SK-N-SH (cell line): ENCODE measurements around the gene EVL. TPM values are rescaled to one million over a fixed set of nuclear protein-coding genes. Genes with fewer than 3 reads are reported as not detected.

Experiments used
- CTCF ChIA-PET: fragments of 300-600, 350-600 bp; formaldehyde crosslinking; extraction: SDS; loops from one replicate; lab custom pipeline; 2021; lab: Yijun Ruan, JAX
- POLR2A ChIA-PET: fragments of 350-600 bp; sonication (Branson Sonifier 250); formaldehyde crosslinking; extraction: SDS; loops from one replicate; lab custom pipeline; 2020; ENCODE audit warnings: antibody characterized with exemption, inconsistent platforms; lab: Yijun Ruan, JAX
- DNase-seq: peaks from one replicate; pipeline ENCODE4 v3.0.0; 2012
- H2AFZ ChIP-seq: fragments of 200-600 bp; sonication (generic); 2 replicates; pipeline ENCODE4 v1.8.1; 2016; ENCODE audit warnings: antibody characterized with exemption, mild to moderate bottlenecking, low read depth
- H3F3A ChIP-seq: fragments of 200-600 bp; sonication (generic); replicated peaks from 2 replicates; pipeline ENCODE3; 2016; ENCODE audit warnings: antibody characterized with exemption, mild to moderate bottlenecking; ENCODE audit not compliant: insufficient read depth
- H3K27ac ChIP-seq, 2 experiments: fragments of 200-500 bp in 1 of 2; fragments of 200-600 bp in 1 of 2; sonication (Bioruptor generic) in 1 of 2; sonication (generic), shearing (Covaris generic) in 1 of 2; 2 replicates each; pipeline versions ENCODE4 v1.5.1 to v1.6.1; 2014 to 2016; ENCODE audit warnings: low read depth in 2 of 2, inconsistent platforms in 1 of 2, low read length in 1 of 2, mild to moderate bottlenecking in 1 of 2, mixed read lengths in 1 of 2
- H3K27me3 ChIP-seq: fragments of 200-600 bp; sonication (generic), shearing (Covaris generic); 2 replicates; pipeline ENCODE4 v1.6.1; 2016; ENCODE audit warnings: mixed run types; ENCODE audit not compliant: insufficient read depth
- H3K36me3 ChIP-seq, 2 experiments: fragments of 200-500 bp in 1 of 2; fragments of 200-600 bp in 1 of 2; sonication (Bioruptor generic) in 1 of 2; sonication (generic) in 1 of 2; replicated peaks in 1 of 2; 2 replicates each; pipeline versions ENCODE3 to v1.5.1; 2014 to 2016; ENCODE audit warnings: low read length in 1 of 2, mild to moderate bottlenecking in 1 of 2; ENCODE audit not compliant: insufficient read depth in 2 of 2, control insufficient read depth in 1 of 2
- H3K4me1 ChIP-seq, 2 experiments: fragments of 200-500 bp in 1 of 2; fragments of 200-600 bp in 1 of 2; sonication (Bioruptor generic) in 1 of 2; sonication (generic), shearing (Covaris generic) in 1 of 2; 2 replicates each; pipeline versions ENCODE4 v1.5.1 to v1.6.1; 2014 to 2016; ENCODE audit warnings: low read depth in 1 of 2, low read length in 1 of 2, mixed run types in 1 of 2; ENCODE audit not compliant: insufficient read depth in 2 of 2, control insufficient read depth in 1 of 2
- H3K4me2 ChIP-seq: fragments of 200-600 bp; sonication (generic), shearing (Covaris generic); 2 replicates; pipeline ENCODE4 v1.6.1; 2017; ENCODE audit warnings: mixed run types
- H3K4me3 ChIP-seq, 2 experiments: fragments of 200-500 bp in 1 of 2; fragments of 200-600 bp in 1 of 2; sonication (Bioruptor generic) in 1 of 2; sonication (generic), shearing (Covaris generic) in 1 of 2; 2 replicates each; pipeline versions ENCODE4 v1.5.1 to v1.8.1; 2014 to 2016; ENCODE audit warnings: low read depth in 2 of 2, inconsistent platforms in 1 of 2, low read length in 1 of 2, mild to moderate bottlenecking in 1 of 2, mixed read lengths in 1 of 2, moderate library complexity in 1 of 2
- H3K79me2 ChIP-seq: fragments of 200-600 bp; sonication (generic); 2 replicates; pipeline ENCODE4 v1.8.1; 2017; ENCODE audit warnings: mild to moderate bottlenecking; ENCODE audit not compliant: insufficient read depth
- H3K9ac ChIP-seq: fragments of 200-600 bp; sonication (generic); 2 replicates; pipeline ENCODE4 v1.6.1; 2017; ENCODE audit warnings: mixed run types
- H3K9me2 ChIP-seq: fragments of 200-600 bp; sonication (generic); 2 replicates; pipeline ENCODE4 v1.6.1; 2017; ENCODE audit warnings: mixed run types
- H3K9me3 ChIP-seq: fragments of 200-600 bp; sonication (generic); 2 replicates; pipeline ENCODE4 v1.6.1; 2017; ENCODE audit warnings: mixed run types, mild to moderate bottlenecking, moderate library complexity
- H4K20me1 ChIP-seq: fragments of 200-600 bp; sonication (generic); 2 replicates; pipeline ENCODE4 v1.6.1; 2017; ENCODE audit warnings: mild to moderate bottlenecking, mixed run types; ENCODE audit not compliant: insufficient read depth
- EP300 ChIP-seq, 2 experiments: IDR thresholded peaks; 2 replicates each; pipeline versions ENCODE4 v1.4.0 to v1.6.1; 2012; ENCODE audit warnings: borderline replicate concordance in 1 of 2, low read depth in 1 of 2, low read length in 1 of 2
- EZH2phosphoT487 ChIP-seq: fragments of 200-600 bp; sonication (generic); IDR thresholded peaks from 2 replicates; pipeline ENCODE4 v1.6.1; 2017; ENCODE audit warnings: low read depth, mixed run types, mild to moderate bottlenecking, antibody characterized with exemption, moderate library complexity, borderline replicate concordance
- FOXJ3 ChIP-seq: sonication (generic); formaldehyde crosslinking; IDR thresholded peaks from 2 replicates; pipeline ENCODE4 v1.5.1; 2020; ENCODE audit warnings: mild to moderate bottlenecking, missing genetic modification reagents
- FOXM1 ChIP-seq: IDR thresholded peaks from 2 replicates; pipeline ENCODE4 v1.4.0; 2012; ENCODE audit warnings: low read depth, mild to moderate bottlenecking
- GABPA ChIP-seq: IDR thresholded peaks from 2 replicates; pipeline ENCODE4 v1.4.0; 2012; ENCODE audit warnings: low read depth, mild to moderate bottlenecking
- GATA2 ChIP-seq: sonication (generic); formaldehyde crosslinking; IDR thresholded peaks from 2 replicates; pipeline ENCODE4 v1.5.0; 2020; ENCODE audit warnings: mild to moderate bottlenecking, missing genetic modification reagents
- JUND ChIP-seq: IDR thresholded peaks from 2 replicates; pipeline ENCODE4 v1.4.0; 2012
- MEF2A ChIP-seq: IDR thresholded peaks from 2 replicates; pipeline ENCODE4 v1.4.0; 2012; ENCODE audit warnings: low read depth, borderline replicate concordance
- MXI1 ChIP-seq: IDR thresholded peaks from 2 replicates; pipeline ENCODE4 v1.6.1; 2012; ENCODE audit warnings: mild to moderate bottlenecking, low read depth, low read length, improper control_type of control experiment
- NFIC ChIP-seq: IDR thresholded peaks from 2 replicates; pipeline ENCODE4 v1.4.0; 2012; ENCODE audit warnings: borderline replicate concordance
- NRF1 ChIP-seq: IDR thresholded peaks from 2 replicates; pipeline ENCODE4 v1.6.1; 2012; ENCODE audit warnings: low read depth, mild to moderate bottlenecking, low read length
- POLR2AphosphoS5 ChIP-seq: IDR thresholded peaks from 2 replicates; pipeline ENCODE4 v1.6.1; 2012; ENCODE audit warnings: low read depth, low read length
- RAD21 ChIP-seq: IDR thresholded peaks from 2 replicates; pipeline ENCODE4 v1.6.1; 2012; ENCODE audit warnings: mild to moderate bottlenecking, low read length
- RCOR1 ChIP-seq: fragments of 150-350 bp; IDR thresholded peaks from 2 replicates; pipeline ENCODE4 v1.6.1; 2017; ENCODE audit warnings: antibody characterized with exemption, low read length
- RFX5 ChIP-seq: IDR thresholded peaks from 2 replicates; pipeline ENCODE4 v1.6.1; 2012; ENCODE audit warnings: mild to moderate bottlenecking, improper control_type of control experiment, low read length
- RXRA ChIP-seq: IDR thresholded peaks from 2 replicates; pipeline ENCODE4 v1.4.0; 2012; ENCODE audit warnings: low read depth, mild to moderate bottlenecking, borderline replicate concordance
- SIN3A ChIP-seq: IDR thresholded peaks from 2 replicates; pipeline ENCODE4 v1.6.1; 2012; ENCODE audit warnings: low read depth, mild to moderate bottlenecking, low read length, moderate library complexity, borderline replicate concordance
- SMC3 ChIP-seq: IDR thresholded peaks from 2 replicates; pipeline ENCODE4 v1.6.1; 2012; ENCODE audit warnings: low read depth, low read length, improper control_type of control experiment
- TAF1 ChIP-seq: IDR thresholded peaks from 2 replicates; pipeline ENCODE4 v1.6.1; 2012; ENCODE audit warnings: low read depth, mild to moderate bottlenecking, low read length, moderate library complexity, borderline replicate concordance
- TCF12 ChIP-seq: IDR thresholded peaks from 2 replicates; pipeline ENCODE4 v1.4.0; 2012
- YY1 ChIP-seq: IDR thresholded peaks from 2 replicates; pipeline ENCODE4 v1.4.0; 2012; ENCODE audit warnings: low read depth, mild to moderate bottlenecking
- WGBS: methylation state at CpG from one replicate; pipeline ENCODE4 v1.1.6; 2017; ENCODE audit warnings: low lambda C conversion rate; 5-methylcytosine and 5-hydroxymethylcytosine counted together
- polyA plus RNA-seq, 3 experiments: library from polyadenylated mRNA; depleted of rRNA; stranded (reverse); fragments of >200 nt; gene quantifications; 2 replicates each; pipeline ENCODE4 v1.2.3, GENCODE V29; 2012
- TF ChIP-seq, protein P1 (sequence below): IDR thresholded peaks from 2 replicates; pipeline ENCODE4 v1.4.0; 2012; ENCODE audit warnings: low read depth, borderline replicate concordance
- TF ChIP-seq, protein P2 (sequence below): IDR thresholded peaks from 2 replicates; pipeline ENCODE4 v1.6.1; 2012; ENCODE audit warnings: mild to moderate bottlenecking, low read depth, low read length, moderate library complexity
- TF ChIP-seq, protein P3 (sequence below): IDR thresholded peaks from 2 replicates; pipeline ENCODE4; 2012

EVL gene
- polyA plus RNA-seq, 1 of the 3 experiments (the other 2 are of a cell fraction): 36.5 TPM

- WGBS: 66% methylated on average over 10 of the region's 16 CpGs
Observed at GRCh38 chr14:100165831-100166440, 100.7 kb downstream of the EVL start.

GRCh38 chr14:100168506-100168905, 103.3 kb downstream of the EVL start:
- DNase-seq: no peak
- 100% methylated on average over 1 of the region's 1 CpG for WGBS
- POLR2A ChIA-PET: no interaction called here
- TF ChIP-seq JUND (no peak), GATA2 (no peak), MEF2A (no peak), NFIC (no peak), MXI1 (no peak), POLR2AphosphoS5 (no peak), FOXM1 (no peak), SMC3 (no peak), RCOR1 (no peak), TCF12 (no peak), YY1 (no peak), NRF1 (no peak), TAF1 (no peak), SIN3A (no peak), EP300 (IDR thresholded peaks at IDR 0.05; ENCODE audit: borderline replicate concordance in 1 of 2, low read depth in 1 of 2, low read length in 1 of 2) (no peak)
- TF ChIP-seq, protein P1, sequence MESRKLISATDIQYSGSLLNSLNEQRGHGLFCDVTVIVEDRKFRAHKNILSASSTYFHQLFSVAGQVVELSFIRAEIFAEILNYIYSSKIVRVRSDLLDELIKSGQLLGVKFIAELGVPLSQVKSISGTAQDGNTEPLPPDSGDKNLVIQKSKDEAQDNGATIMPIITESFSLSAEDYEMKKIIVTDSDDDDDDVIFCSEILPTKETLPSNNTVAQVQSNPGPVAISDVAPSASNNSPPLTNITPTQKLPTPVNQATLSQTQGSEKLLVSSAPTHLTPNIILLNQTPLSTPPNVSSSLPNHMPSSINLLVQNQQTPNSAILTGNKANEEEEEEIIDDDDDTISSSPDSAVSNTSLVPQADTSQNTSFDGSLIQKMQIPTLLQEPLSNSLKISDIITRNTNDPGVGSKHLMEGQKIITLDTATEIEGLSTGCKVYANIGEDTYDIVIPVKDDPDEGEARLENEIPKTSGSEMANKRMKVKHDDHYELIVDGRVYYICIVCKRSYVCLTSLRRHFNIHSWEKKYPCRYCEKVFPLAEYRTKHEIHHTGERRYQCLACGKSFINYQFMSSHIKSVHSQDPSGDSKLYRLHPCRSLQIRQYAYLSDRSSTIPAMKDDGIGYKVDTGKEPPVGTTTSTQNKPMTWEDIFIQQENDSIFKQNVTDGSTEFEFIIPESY: no peak
- TF ChIP-seq, protein P2, sequence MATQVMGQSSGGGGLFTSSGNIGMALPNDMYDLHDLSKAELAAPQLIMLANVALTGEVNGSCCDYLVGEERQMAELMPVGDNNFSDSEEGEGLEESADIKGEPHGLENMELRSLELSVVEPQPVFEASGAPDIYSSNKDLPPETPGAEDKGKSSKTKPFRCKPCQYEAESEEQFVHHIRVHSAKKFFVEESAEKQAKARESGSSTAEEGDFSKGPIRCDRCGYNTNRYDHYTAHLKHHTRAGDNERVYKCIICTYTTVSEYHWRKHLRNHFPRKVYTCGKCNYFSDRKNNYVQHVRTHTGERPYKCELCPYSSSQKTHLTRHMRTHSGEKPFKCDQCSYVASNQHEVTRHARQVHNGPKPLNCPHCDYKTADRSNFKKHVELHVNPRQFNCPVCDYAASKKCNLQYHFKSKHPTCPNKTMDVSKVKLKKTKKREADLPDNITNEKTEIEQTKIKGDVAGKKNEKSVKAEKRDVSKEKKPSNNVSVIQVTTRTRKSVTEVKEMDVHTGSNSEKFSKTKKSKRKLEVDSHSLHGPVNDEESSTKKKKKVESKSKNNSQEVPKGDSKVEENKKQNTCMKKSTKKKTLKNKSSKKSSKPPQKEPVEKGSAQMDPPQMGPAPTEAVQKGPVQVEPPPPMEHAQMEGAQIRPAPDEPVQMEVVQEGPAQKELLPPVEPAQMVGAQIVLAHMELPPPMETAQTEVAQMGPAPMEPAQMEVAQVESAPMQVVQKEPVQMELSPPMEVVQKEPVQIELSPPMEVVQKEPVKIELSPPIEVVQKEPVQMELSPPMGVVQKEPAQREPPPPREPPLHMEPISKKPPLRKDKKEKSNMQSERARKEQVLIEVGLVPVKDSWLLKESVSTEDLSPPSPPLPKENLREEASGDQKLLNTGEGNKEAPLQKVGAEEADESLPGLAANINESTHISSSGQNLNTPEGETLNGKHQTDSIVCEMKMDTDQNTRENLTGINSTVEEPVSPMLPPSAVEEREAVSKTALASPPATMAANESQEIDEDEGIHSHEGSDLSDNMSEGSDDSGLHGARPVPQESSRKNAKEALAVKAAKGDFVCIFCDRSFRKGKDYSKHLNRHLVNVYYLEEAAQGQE: no peak

More at GRCh38 chr14:100165831-100166440, 100.7 kb downstream of the EVL start:
- TF ChIP-seq RXRA (no peak), JUND (no peak), RFX5 (no peak), MXI1 (no peak), FOXM1 (no peak), TAF1 (no peak), RAD21 (no peak), FOXJ3 (CRISPR knock-in tag) (no peak), EZH2phosphoT487 (no peak), GABPA (no peak), YY1 (no peak), EP300 (IDR thresholded peaks at IDR 0.05; ENCODE audit: borderline replicate concordance in 1 of 2, low read depth in 1 of 2, low read length in 1 of 2) (no peak)
- TF ChIP-seq, protein P3, sequence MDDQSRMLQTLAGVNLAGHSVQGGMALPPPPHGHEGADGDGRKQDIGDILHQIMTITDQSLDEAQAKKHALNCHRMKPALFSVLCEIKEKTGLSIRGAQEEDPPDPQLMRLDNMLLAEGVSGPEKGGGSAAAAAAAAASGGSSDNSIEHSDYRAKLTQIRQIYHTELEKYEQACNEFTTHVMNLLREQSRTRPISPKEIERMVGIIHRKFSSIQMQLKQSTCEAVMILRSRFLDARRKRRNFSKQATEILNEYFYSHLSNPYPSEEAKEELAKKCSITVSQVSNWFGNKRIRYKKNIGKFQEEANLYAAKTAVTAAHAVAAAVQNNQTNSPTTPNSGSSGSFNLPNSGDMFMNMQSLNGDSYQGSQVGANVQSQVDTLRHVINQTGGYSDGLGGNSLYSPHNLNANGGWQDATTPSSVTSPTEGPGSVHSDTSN: no peak
- Histone ChIP-seq H3K9ac (no peak overlapping the region), H3K9me2 (no peaks in the 10 kb centered on the region), H3K79me2 (no peaks in the 10 kb centered on the region), H3K4me1 (no peaks in the 10 kb centered on the region; a peak in 1 of 4 replicates), H3K27me3 (no peaks in the 10 kb centered on the region), H3K27ac (no peak overlapping the region), H3K36me3 (no peaks in the 10 kb centered on the region), H3F3A (no peaks in the 10 kb centered on the region), H4K20me1 (no peaks in the 10 kb centered on the region), H3K9me3 (no peaks in the 10 kb centered on the region), H3K4me2 (no peak overlapping the region), H3K4me3 (no peak overlapping the region), H2AFZ (0 out of 2 replicates have a peak overlapping the region, but pooled peaks have one; percentile 67)
- POLR2A ChIA-PET: no interaction called here
- no peak for DNase-seq
- CTCF ChIA-PET: interaction anchor here (0.7 to 2.7 kb wide), 7 partner anchors 9 to 184 kb away, joined by 3 to 7 read pairs (median 3); no protein-coding TSS in a partner anchor

More at GRCh38 chr14:100168506-100168905, 103.3 kb downstream of the EVL start:
- H3K79me2 ChIP-seq: no peaks in the 10 kb centered on the region
- no peaks in the 10 kb centered on the region; a peak in 1 of 4 replicates for H3K4me1 ChIP-seq
- H3K9me2 ChIP-seq: no peaks in the 10 kb centered on the region
- no peak overlapping the region for H3K4me3 ChIP-seq
- H3K36me3 ChIP-seq: no peaks in the 10 kb centered on the region
- no peak overlapping the region for H3K9ac ChIP-seq
- H3K27me3 ChIP-seq: no peaks in the 10 kb centered on the region
- no peak overlapping the region for H2AFZ ChIP-seq
- H3F3A ChIP-seq: no peaks in the 10 kb centered on the region
- H3K4me2 ChIP-seq: no peak overlapping the region
- H3K9me3 ChIP-seq: no peaks in the 10 kb centered on the region
- CTCF ChIA-PET: no interaction called here
- H4K20me1 ChIP-seq: no peaks in the 10 kb centered on the region
- no peak overlapping the region for H3K27ac ChIP-seq
